DND-41 (cell line): ENCODE data around the gene MXD1.

Experiments
- ATAC-seq: fragments of 200-7000 bp; cut with Tn5 transposase; 3 replicates; pipeline ENCODE4 v1.9.1; 2021; ENCODE audit warnings: low read depth; ENCODE audit not compliant: insufficient read depth
- DNase-seq: peaks from one replicate; pipeline ENCODE4 v3.0.0-alpha.2; 2020
- H2AFZ ChIP-seq: 2 replicates; pipeline ENCODE4 v1.6.0; 2012; ENCODE audit warnings: low read depth, low read length
- H3K27ac ChIP-seq: 2 replicates; pipeline ENCODE4 v1.5.1; 2012; ENCODE audit warnings: low read length, inconsistent platforms
- H3K27me3 ChIP-seq: fragments of 200-600 bp; sonication (generic); 2 replicates; pipeline ENCODE4 v1.6.0; 2012; ENCODE audit warnings: low read length, mild to moderate bottlenecking, inconsistent platforms; ENCODE audit not compliant: insufficient read depth, poor library complexity
- H3K36me3 ChIP-seq: 2 replicates; pipeline ENCODE4 v1.5.1; 2012; ENCODE audit warnings: low read length, inconsistent platforms; ENCODE audit not compliant: insufficient read depth
- H3K4me1 ChIP-seq: 2 replicates; pipeline ENCODE4 v1.5.1; 2012; ENCODE audit warnings: mild to moderate bottlenecking, low read length; ENCODE audit not compliant: insufficient read depth
- H3K4me2 ChIP-seq: 2 replicates; pipeline ENCODE4 v1.6.0; 2012; ENCODE audit warnings: mild to moderate bottlenecking, moderate library complexity, low read length, inconsistent platforms; ENCODE audit not compliant: insufficient read depth
- H3K4me3 ChIP-seq, 2 experiments: fragments of 200-600 bp in 1 of 2; shearing (Covaris generic) in 1 of 2; 2 replicates each; pipeline ENCODE4 v1.5.1; 2012 to 2016; ENCODE audit warnings: inconsistent platforms in 2 of 2, low read length in 2 of 2, mild to moderate bottlenecking in 2 of 2, low read depth in 1 of 2, moderate library complexity in 1 of 2
- H3K79me2 ChIP-seq: 2 replicates; pipeline ENCODE4 v1.6.0; 2012; ENCODE audit warnings: low read length, inconsistent platforms; ENCODE audit not compliant: insufficient read depth
- H3K9ac ChIP-seq: 2 replicates; pipeline ENCODE4 v1.6.0; 2012; ENCODE audit warnings: low read depth, mild to moderate bottlenecking, inconsistent platforms, low read length, moderate library complexity
- H3K9me3 ChIP-seq: 2 replicates; pipeline ENCODE4 v1.5.1; 2012; ENCODE audit warnings: low read length, moderate library complexity, mild to moderate bottlenecking, inconsistent platforms; ENCODE audit not compliant: insufficient read depth, severe bottlenecking
- H4K20me1 ChIP-seq: 2 replicates; pipeline ENCODE4 v1.6.0; 2012; ENCODE audit warnings: low read length; ENCODE audit not compliant: insufficient read depth
- EZH2 ChIP-seq: IDR thresholded peaks from 3 replicates; pipeline ENCODE4 v1.6.1; 2012; ENCODE audit warnings: borderline replicate concordance, low read depth, mild to moderate bottlenecking, moderate library complexity, low read length, inconsistent platforms; ENCODE audit not compliant: severe bottlenecking
- TF ChIP-seq, protein P1 (sequence below): IDR thresholded peaks from 2 replicates; pipeline ENCODE4 v1.5.1; 2012; ENCODE audit warnings: borderline replicate concordance, low read length, moderate library complexity, mild to moderate bottlenecking; ENCODE audit not compliant: poor library complexity, severe bottlenecking; ENCODE audit errors: extremely low read depth

Gene MXD1

DNA sequence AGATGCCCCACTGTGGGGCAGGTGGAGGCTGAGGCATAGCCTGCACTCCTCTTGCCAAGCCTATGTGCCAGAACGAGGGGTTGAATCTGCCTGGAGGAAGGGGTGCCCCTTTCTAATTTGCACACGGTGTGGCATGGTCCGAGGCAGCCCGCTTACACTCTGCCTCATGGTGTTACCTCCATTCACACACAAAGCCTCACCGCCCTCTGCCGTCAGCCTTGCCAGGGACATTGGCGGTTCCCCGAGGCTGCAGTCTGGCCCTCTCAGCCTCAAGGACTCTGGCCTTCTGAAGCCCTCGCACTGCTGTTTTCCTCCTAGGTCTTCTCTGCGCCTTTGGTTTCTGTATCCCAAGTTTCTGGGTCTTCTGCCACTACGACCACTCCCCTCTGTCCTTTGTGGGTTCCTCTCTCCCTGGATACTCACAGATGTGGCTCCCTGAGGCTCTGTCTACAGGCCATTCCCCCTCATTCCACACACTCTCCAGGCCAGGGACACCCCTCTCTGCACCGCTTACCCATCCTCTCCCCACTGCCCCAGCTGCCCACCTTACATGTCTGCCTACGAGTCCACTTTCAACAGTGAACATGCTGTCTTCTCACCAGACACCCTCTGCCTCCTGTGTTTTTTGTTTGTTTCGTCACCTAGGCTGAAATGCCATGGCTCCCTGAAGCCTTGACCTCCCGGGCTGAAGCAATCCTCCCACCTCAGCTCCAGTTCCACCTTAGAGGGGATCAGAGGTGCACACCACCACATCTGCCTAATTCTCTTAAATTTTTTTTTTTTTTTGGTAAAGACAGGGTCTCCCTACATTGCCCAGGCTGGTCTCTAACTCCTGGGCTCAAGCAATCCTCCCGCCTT is 54.4 kb downstream of the MXD1 start:
- H3K4me3 ChIP-seq: no peak overlapping the region
- no peak overlapping the region for H2AFZ ChIP-seq
- H3K36me3 ChIP-seq: no peaks in the 10 kb centered on the region
- H3K27me3 ChIP-seq: no peaks in the 10 kb centered on the region
- no peak overlapping the region for H3K4me2 ChIP-seq
- no peaks in the 10 kb centered on the region for H4K20me1 ChIP-seq
- DNase-seq: no peak
- no peak overlapping the region for H3K9ac ChIP-seq
- no peaks in the 10 kb centered on the region for H3K4me1 ChIP-seq
- H3K9me3 ChIP-seq: no peaks in the 10 kb centered on the region
- no peak for TF ChIP-seq EZH2
- TF ChIP-seq, protein P1, sequence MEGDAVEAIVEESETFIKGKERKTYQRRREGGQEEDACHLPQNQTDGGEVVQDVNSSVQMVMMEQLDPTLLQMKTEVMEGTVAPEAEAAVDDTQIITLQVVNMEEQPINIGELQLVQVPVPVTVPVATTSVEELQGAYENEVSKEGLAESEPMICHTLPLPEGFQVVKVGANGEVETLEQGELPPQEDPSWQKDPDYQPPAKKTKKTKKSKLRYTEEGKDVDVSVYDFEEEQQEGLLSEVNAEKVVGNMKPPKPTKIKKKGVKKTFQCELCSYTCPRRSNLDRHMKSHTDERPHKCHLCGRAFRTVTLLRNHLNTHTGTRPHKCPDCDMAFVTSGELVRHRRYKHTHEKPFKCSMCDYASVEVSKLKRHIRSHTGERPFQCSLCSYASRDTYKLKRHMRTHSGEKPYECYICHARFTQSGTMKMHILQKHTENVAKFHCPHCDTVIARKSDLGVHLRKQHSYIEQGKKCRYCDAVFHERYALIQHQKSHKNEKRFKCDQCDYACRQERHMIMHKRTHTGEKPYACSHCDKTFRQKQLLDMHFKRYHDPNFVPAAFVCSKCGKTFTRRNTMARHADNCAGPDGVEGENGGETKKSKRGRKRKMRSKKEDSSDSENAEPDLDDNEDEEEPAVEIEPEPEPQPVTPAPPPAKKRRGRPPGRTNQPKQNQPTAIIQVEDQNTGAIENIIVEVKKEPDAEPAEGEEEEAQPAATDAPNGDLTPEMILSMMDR: no peak
- no peak for ATAC-seq
- H3K79me2 ChIP-seq: no peaks in the 10 kb centered on the region
- no peak overlapping the region for H3K27ac ChIP-seq

DNA sequence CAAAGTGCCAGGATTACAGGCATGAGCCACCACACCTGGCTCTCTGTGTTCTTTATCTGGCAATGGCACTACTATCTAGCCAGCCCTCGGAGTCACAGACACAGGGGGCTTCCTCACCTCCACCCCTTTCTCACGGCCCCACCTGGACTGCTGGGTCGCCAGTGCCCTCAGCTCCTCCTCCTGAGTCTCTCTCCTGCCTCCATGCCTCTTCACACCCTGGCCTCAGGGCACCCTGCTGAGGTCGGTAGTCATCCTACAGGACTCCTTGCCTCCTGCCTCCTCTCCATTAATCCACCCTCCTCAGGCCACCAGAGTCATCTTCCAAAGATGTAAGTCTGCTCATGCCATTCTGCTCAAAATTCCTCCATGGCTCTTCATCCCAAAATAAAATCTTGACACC is 55.1 kb downstream of the MXD1 start:
- DNase-seq (no peak), ATAC-seq (no peak)
- Histone ChIP-seq H3K27ac (no peak overlapping the region), H3K9ac (no peak overlapping the region), H3K27me3 (no peaks in the 10 kb centered on the region), H3K4me2 (no peak overlapping the region), H3K9me3 (no peaks in the 10 kb centered on the region), H3K4me1 (no peaks in the 10 kb centered on the region), H3K36me3 (no peaks in the 10 kb centered on the region), H4K20me1 (no peaks in the 10 kb centered on the region), H3K79me2 (no peaks in the 10 kb centered on the region), H2AFZ (no peak overlapping the region), H3K4me3 (no peak overlapping the region)
- no peak for TF ChIP-seq EZH2
- TF ChIP-seq, protein P1: no peak

DNA sequence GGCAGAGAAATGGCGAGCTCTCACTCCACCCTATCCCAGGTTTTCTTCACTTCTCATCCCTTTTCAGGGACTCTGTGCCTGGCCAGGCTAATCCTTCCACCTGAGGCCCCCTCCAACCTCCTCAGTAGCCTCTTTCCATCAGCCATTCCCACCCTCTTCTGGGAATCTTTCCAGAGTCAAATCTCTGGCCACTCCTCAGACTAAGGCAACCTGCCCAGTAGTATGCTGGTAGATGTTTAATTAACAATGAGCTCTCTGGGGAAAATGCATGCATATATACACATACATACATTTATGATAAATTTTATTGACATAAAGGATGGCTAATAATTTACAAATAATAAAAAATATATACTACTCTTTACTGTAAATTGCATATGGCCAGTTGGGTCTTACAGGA is 57.9 kb downstream of the MXD1 start:
- Histone ChIP-seq H2AFZ (no peak overlapping the region), H3K4me3 (no peak overlapping the region), H3K4me2 (no peak overlapping the region), H3K27me3 (no peaks in the 10 kb centered on the region), H3K4me1 (0 out of 2 replicates have a peak, but pooled peaks cover 7% of the 10 kb centered on the region), H3K36me3 (no peaks in the 10 kb centered on the region), H3K79me2 (no peaks in the 10 kb centered on the region), H3K9ac (no peak overlapping the region), H3K27ac (no peak overlapping the region), H4K20me1 (no peaks in the 10 kb centered on the region), H3K9me3 (no peaks in the 10 kb centered on the region)
- ATAC-seq: no peak
- TF ChIP-seq, protein P1: no peak
- TF ChIP-seq EZH2: no peak
- DNase-seq: no peak
